ENCODE data around the gene HTR7. TPM values are rescaled to one million over a fixed set of nuclear protein-coding genes. Genes with fewer than 3 reads are reported as not detected.

Gene HTR7
- total and polyA plus RNA-seq, 2 of the 4 experiments (the other 2 are of a cell fraction) = 0.43 to 0.72 TPM

DNA sequence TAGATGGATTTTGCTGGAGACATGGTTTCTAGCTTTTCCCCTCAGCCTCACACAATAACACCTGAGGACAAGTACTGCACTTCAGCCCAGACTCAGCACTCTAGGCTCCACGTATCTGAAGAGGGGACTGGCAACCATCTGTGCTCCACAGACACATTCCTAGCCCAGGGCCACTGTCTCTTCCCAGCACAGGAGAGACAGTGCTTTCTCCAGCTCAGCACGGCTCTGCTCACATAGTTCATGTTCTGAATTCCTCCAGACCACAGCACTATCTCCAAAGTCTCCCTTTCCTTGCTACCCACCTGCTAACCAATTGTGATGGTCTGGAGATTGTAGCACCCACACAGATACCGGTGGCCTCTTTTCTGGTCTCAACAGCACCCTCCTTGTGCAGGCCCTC, 114.5 kb downstream of the HTR7 start:
- dilution Hi-C loops (cut with HindIII; ENCODE audit: low sequenced_read_pairs, unreplicated experiment) = no loop called here

More for the DNA sequence above, 114.5 kb downstream of the HTR7 start:
- Histone ChIP-seq H4K20me1 (ENCODE audit: insufficient read depth, low read length) (no peaks in the 10 kb centered on the region), H2BK20ac (ENCODE audit: low read depth, low read length) (no peak overlapping the region; the same call in 1 of the 2 replicates), H3K9ac (ENCODE audit: low read depth, low read length) (no peak overlapping the region), H2BK15ac (ENCODE audit: low read depth, low read length) (no peak overlapping the region), H4K91ac (ENCODE audit: insufficient read depth, low read depth, low read length) (no peak overlapping the region), H2BK120ac (ENCODE audit: low read depth, low read length) (no peak overlapping the region), H3K56ac (ENCODE audit: extremely low read depth, insufficient read depth, low read length) (no peak overlapping the region), H3K4me2 (ENCODE audit: low read depth, low read length) (no peak overlapping the region), H3K9me3 (ENCODE audit: control insufficient read depth, insufficient read depth, low read length) (no peaks in the 10 kb centered on the region), H3K4ac (ENCODE audit: low read depth, low read length) (no peak overlapping the region), H3K18ac (ENCODE audit: low read depth, low read length) (no peak overlapping the region), H3K4me3 (ENCODE audit: insufficient read depth, low read depth, low read length) (no peak overlapping the region), H2BK5ac (ENCODE audit: low read depth, low read length, poor library complexity, severe bottlenecking) (no peak overlapping the region), H4K8ac (ENCODE audit: low read depth in 2 of 2, low read length in 2 of 2) (no peak overlapping the region), H3K79me1 (ENCODE audit: low read depth in 1 of 2, low read length in 2 of 2) (no peaks in the 10 kb centered on the region), H3K9me1 (ENCODE audit: insufficient read depth, low read length) (no peaks in the 10 kb centered on the region), H3K4me1 (ENCODE audit: control insufficient read depth, insufficient read depth, low read length) (no peaks in the 10 kb centered on the region), H2AK5ac (ENCODE audit: low read depth, low read length) (no peak overlapping the region), H4K5ac (ENCODE audit: low read depth, low read length) (no peak overlapping the region), H3K27ac (ENCODE audit: insufficient read depth, low read length) (no peak overlapping the region), H3K23ac (ENCODE audit: low read depth, low read length) (no peak overlapping the region), H2AK9ac (replicated peaks; ENCODE audit: low read depth, low read length, poor library complexity) (peak overlapping the region; percentile 39), H2AFZ (replicated peaks; ENCODE audit: low read length, poor library complexity) (peak overlapping the region; percentile 24), H3K14ac (replicated peaks; ENCODE audit: low read depth, low read length) (no peak overlapping the region), H3K27me3 (ENCODE audit: control insufficient read depth, insufficient read depth, low read length) (no peaks in the 10 kb centered on the region), H3K36me3 (ENCODE audit: control insufficient read depth, insufficient read depth, low read length) (no peaks in the 10 kb centered on the region)
- no TSS peak for BruUV-seq (replicated peaks)
- CTCF ChIA-PET = interaction anchor here (0.7 kb wide), 1 partner anchor 120 kb away, joined by 3 read pairs; no protein-coding TSS in a partner anchor
- ATAC-seq (ENCODE audit: low read depth) (no peak), DNase-seq (no peak)
- TF ChIP-seq CTCF (conservative IDR thresholded peaks at IDR 0.05; ENCODE audit: low read depth, low read length) (no peak), NFE2L2 (IDR thresholded peaks at IDR 0.05; ENCODE audit: low read depth, low read length) (no peak), RFX5 (IDR thresholded peaks at IDR 0.05; ENCODE audit: low read depth, low read length) (no peak), FOS (IDR thresholded peaks at IDR 0.05; ENCODE audit: low read depth, low read length) (no peak), USF2 (IDR thresholded peaks at IDR 0.05; ENCODE audit: low read depth, low read length) (no peak), BHLHE40 (IDR thresholded peaks at IDR 0.05; ENCODE audit: low read depth, low read length) (no peak), RCOR1 (IDR thresholded peaks at IDR 0.05; ENCODE audit: insufficient replicate concordance, low read length) (no peak), MXI1 (IDR thresholded peaks at IDR 0.05; ENCODE audit: borderline replicate concordance, low read depth, low read length) (no peak), POLR2A (IDR thresholded peaks at IDR 0.05; ENCODE audit: low read depth, low read length) (no peak), RAD21 (IDR thresholded peaks at IDR 0.05; ENCODE audit: low read length) (no peak), CHD1 (IDR thresholded peaks at IDR 0.05; ENCODE audit: low read depth, low read length) (no peak), ELK1 (IDR thresholded peaks at IDR 0.05; ENCODE audit: borderline replicate concordance, low read depth, low read length) (no peak), MAZ (IDR thresholded peaks at IDR 0.05; ENCODE audit: borderline replicate concordance, low read depth, low read length) (no peak), MAFK (IDR thresholded peaks at IDR 0.05; ENCODE audit: low read depth, low read length) (no peak), SMC3 (IDR thresholded peaks at IDR 0.05; ENCODE audit: low read depth, low read length) (no peak), CEBPB (IDR thresholded peaks at IDR 0.05; ENCODE audit: low read depth, low read length) (no peak)
- WGBS, 2 experiments (ENCODE audit: extremely low coverage in 2 of 2, insufficient read length in 1 of 2) = no CpG with 5 or more reads among the region's 3 CpGs
- in situ Hi-C loops (cut with MboI; ENCODE audit: low sequenced_read_pairs) = no loop called here
- POLR2A ChIA-PET (ENCODE audit: unreplicated experiment) = no interaction called here
- intact Hi-C loops (cut with micrococcal nuclease) = no loop called here

All from IMR-90 (cell line).